ENCODE data around the gene SIX5.

Gene SIX5

GRCh38 chr19:45773384-45773783 is 4.3 kb upstream of the SIX5 start:
- DNase-seq (ENCODE audit: low read depth in 2 of 2) = no peak

- no peak for DNase-seq (ENCODE audit: low read depth in 2 of 2)
These were observed 3.9 kb upstream of the SIX5 start for GRCh38 chr19:45772912-45773311.

- no peak for DNase-seq (ENCODE audit: low read depth in 2 of 2)
These were observed 3.2 kb upstream of the SIX5 start for GRCh38 chr19:45772130-45772840.

- DNase-seq (ENCODE audit: low read depth in 2 of 2) = no peak
These were observed 2.4 kb upstream of the SIX5 start for GRCh38 chr19:45771311-45771933.

- peak; percentile 85 to 87 for DNase-seq (ENCODE audit: low read depth in 2 of 2)
These were observed 1.4 kb upstream of the SIX5 start for GRCh38 chr19:45770192-45771101.

DNA sequence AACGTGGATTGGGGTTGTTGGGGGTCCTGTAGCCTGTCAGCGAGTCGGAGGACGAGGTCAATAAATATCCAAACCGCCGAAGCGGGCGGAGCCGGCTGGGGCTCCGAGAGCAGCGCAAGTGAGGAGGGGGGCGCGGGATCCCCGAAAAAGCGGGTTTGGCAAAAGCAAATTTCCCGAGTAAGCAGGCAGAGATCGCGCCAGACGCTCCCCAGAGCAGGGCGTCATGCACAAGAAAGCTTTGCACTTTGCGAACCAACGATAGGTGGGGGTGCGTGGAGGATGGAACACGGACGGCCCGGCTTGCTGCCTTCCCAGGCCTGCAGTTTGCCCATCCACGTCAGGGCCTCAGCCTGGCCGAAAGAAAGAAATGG is 754 bp upstream of the SIX5 start:
- peak in 1 of 2 donors; percentile 23 for DNase-seq (ENCODE audit: low read depth in 2 of 2)

DNA sequence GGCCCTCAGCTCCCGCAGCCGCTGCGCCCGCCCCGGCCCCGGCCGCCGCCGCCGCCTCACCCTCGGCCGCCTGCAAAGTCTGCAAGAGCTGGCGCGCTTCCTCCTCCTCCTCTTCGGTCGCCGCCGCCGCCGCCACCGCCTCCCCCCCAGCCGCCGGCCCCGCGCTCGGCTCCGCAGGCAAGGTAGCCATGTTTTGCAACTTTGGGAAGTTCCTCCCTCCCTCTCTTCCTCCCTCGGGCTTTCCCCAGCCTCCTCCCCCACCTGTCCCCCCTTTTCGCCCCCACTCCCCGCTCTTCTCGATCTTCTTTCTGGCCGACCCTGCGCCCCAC is 433 bp downstream of the SIX5 start:
- no peak for DNase-seq (ENCODE audit: low read depth in 2 of 2)

- DNase-seq (ENCODE audit: low read depth in 2 of 2) = peak in 1 of 2 donors; percentile 21
These were observed 984 bp downstream of the SIX5 start for GRCh38 chr19:45767881-45768654.

DNA sequence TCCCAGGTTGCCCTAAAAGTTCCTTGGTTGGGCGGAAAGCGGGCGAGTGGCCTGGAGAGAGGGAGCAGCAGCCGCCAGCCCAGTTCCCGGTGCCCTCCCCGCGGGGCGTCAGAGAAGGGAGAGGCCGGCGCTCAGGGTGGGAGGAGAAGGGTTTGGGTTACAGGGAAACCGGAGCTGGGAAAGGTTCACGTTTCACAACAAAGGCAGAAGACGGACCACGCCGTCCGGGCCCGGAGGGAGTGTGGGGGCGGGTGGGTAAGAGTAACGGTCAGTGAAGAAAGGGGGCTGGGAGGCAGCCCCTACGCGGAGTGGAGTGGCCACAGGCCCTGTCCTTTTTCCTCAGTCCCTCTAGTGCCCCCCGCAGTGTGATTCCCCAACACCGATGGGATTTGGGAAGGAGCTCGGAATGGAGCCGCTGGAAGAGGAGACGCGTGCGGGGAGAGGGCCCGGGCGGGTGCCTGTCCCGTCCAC is 1.6 kb downstream of the SIX5 start:
- no peak for DNase-seq (ENCODE audit: low read depth in 2 of 2)

DNA sequence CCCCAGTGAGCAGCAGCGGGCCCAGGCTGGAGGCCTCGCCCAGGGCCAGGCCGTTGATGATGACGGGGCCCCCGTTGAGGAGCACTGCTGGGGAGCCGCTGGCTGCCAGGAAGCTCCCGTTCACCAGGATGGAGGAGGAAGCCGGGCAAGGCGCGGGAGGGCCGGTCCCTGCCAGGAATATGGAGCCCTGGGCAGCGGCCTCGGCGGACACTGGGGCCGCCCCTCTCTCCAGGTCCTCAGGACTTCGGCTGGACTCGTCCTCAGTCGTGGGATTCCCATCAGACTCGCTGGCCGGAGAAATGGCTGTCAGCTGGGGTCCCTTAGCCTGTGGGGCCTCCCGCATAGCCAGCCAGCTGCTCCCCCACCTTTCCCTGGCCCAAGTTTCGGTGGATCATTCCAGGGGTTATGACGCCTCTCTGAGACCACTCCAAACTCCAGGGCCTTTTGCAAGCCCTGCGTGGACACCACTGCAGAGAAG is 2.1 kb downstream of the SIX5 start:
- DNase-seq (ENCODE audit: low read depth in 2 of 2) = no peak

DNA sequence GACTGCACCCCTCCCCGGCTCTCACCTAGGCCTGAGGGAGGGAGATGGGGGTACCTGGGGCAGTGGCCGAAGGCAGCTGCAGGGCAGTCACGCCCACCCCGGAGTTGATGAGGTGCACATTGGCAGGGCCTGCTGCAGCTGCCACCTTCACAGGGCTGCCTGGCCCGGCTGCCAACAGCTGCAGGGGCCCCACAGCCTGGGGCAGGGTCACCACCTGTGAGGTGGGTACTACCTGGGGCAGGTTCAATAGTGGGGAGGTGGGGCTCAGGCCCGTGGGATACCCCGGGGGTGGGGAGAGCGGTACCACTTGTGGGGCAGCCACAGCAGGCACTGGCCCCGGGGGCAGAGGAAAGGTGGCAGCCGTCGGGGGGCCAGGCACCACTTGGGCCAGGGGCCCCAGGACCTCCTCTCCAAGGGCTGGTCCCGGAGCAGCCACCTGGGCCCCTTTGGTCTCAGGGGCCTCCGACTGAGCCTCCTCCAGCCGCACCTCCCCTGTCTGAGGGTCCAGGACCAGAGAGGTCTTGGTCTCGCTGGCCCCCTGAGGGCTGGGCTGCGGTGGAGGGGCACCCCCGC is 2.7 kb downstream of the SIX5 start:
- DNase-seq (ENCODE audit: low read depth in 2 of 2) = no peak

GRCh38 chr19:45765702-45766295 is 3.3 kb downstream of the SIX5 start:
- no peak for DNase-seq (ENCODE audit: low read depth in 2 of 2)

DNA sequence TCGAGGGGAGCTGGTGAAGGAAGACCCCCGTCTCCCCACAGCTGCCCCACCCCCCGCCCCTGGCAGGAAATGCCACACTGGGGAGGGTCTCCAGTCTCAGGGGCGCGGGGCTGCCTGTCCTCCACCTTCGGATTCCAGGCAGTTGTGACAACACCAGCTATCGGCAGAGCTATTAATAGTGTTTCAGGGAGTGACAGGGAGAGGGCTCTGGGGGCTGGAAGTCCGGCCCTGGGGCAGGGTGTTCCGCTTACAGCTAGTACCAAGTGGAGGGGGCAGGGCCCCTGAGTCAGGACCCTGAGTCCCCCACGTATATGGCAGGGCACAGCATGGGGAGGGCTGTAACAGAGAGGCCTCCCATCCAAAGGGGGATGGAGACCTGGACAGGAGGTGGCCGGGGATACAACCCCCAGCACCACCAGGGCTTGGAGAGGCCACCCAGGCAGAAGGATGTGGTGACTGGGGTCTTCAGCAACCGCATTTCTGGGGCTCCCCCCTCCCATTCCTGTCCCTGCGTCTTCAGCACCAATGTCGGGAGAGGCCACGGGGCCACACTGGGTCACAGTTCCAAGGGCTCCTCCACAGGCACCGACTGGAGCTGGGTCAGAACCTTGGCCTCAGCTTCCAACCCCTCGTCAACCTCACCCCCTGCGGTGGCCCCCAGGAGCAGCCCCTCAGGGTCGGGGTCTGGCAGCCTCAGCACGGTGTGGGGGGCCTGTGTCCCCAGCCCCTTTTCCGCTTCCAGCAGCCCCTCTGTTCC is 3.9 kb downstream of the SIX5 start:
- no peak for DNase-seq (ENCODE audit: low read depth in 2 of 2)

DNA sequence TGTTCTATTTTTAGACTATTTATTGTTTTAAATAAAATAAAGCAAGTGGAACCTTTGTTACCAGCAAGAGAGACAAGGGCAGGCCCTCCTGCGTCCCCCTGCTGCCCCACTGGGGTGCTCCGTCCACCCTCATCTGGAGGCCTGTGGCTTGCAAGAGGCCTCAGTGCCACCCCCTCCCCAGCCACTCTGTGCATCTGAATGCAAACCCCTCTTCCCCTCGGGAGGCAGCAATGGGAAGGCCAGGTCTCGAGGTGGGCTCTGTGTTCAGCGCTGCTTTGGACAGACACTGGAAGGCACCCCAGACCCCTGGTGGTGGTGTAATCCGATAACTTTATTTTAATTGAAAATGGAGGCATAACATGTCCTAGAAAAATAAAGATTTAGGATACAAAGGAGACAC is 4.6 kb downstream of the SIX5 start:
- DNase-seq (ENCODE audit: low read depth in 2 of 2) = no peak

DNA sequence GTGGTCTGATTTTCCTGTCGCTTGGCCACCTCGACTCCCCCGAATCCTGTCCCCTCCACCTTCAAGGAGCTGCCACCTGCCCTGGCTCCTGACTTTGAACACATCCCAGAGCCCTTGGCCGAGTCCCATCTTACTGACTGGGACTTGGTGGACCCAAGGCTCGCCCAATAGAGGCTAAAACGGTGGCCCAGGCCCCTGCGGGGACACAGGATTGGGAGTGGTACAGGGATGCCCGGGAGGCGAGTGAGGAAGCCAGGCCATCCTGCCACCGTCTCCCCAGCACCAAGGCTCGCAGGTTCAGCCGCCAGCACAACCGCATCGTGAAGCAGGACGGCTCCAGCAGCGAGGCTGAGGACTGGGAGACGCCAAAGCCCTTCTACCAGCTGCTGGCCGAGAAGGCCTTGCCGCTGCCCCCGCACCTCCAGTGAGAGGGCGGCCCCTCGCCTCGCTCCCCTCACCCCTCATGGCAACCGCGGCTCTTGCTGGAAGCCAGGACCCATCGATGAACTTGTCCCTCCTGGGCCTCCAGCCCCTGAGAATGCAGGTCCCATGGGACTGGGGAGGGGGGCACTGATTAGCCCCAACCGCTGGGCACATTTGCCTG is 5.3 kb downstream of the SIX5 start:
- no peak for DNase-seq (ENCODE audit: low read depth in 2 of 2)

- DNase-seq (ENCODE audit: low read depth in 2 of 2) = no peak
These were observed 6.0 kb downstream of the SIX5 start for GRCh38 chr19:45762870-45763631.

DNA sequence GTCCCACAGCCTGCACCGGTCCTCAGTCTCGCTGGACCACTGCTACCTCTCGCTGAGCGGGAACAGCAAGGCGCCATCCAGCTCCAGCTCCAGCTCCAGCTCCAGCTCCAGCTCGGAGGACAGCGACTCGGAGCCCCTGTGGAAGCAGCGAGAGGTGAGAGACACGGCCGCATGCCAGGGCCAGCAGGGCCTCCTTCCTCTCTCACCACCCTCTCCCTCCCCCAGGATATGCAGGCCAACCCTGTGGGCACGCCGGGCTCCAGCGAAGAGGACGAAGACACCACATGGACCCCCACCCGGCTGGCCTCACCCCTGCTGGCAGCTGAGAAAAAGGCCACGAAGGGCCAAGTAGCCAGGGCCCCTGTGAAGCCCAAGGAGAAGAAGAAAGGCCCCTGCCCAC is 7.3 kb downstream of the SIX5 start:
- DNase-seq (ENCODE audit: low read depth in 2 of 2) = no peak

DNA sequence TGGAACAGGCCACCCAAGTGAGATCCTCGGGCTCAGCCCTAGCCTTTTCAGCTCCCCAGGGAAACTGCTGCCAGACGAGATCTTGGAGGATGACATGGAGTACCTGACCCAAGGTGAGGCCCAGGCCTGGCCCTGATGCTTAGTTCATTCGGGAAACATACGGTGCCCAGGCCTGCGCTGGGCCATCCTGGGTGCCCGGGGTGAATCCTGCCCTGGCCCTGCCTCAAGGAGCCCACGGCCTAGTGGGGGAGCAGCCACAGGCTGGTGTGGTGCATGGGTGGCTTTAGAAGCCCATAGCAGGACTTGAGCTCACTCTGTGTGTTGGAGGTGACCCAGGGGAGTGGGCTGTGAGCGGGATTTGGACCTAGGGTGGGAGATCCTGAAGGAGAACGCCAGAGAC is 10.1 kb downstream of the SIX5 start:
- DNase-seq (ENCODE audit: low read depth in 2 of 2) = no peak

GRCh38 chr19:45757695-45758094 is 11.4 kb downstream of the SIX5 start:
- no peak for DNase-seq (ENCODE audit: low read depth in 2 of 2)
